Panc1 (cell line): ENCODE measurements around the gene HSP90B1.

Source experiments
- CTCF ChIP-seq: fragments of 450-650 bp; IDR thresholded peaks from 2 replicates; pipeline ENCODE4 v1.5.1; 2017; ENCODE audit warnings: mild to moderate bottlenecking
- POLR2AphosphoS5 ChIP-seq: IDR thresholded peaks from 2 replicates; pipeline ENCODE4 v1.6.1; 2012; ENCODE audit warnings: mild to moderate bottlenecking, low read depth, low read length, moderate library complexity
- SIN3A ChIP-seq: IDR thresholded peaks from 2 replicates; pipeline ENCODE4 v1.6.1; 2012; ENCODE audit warnings: low read depth, mild to moderate bottlenecking, low read length, moderate library complexity, borderline replicate concordance; ENCODE audit not compliant: insufficient read depth
- TCF7L2 ChIP-seq: IDR thresholded peaks from 2 replicates; pipeline ENCODE4 v1.6.1; 2011; ENCODE audit warnings: mild to moderate bottlenecking, low read depth, low read length, inconsistent platforms
- TF ChIP-seq, protein P1 (sequence below), 2 experiments: IDR thresholded peaks; 2 replicates each; pipeline ENCODE4 v1.6.1; 2011 to 2012; ENCODE audit warnings: low read depth in 2 of 2, control low read depth in 1 of 2, low read length in 1 of 2, mild to moderate bottlenecking in 1 of 2, moderate library complexity in 1 of 2; ENCODE audit not compliant: insufficient read depth in 1 of 2

GRCh38 chr12:103887738-103888137 lies 42.5 kb upstream of the HSP90B1 start:
- no peak for TF ChIP-seq CTCF
- no peak for TF ChIP-seq POLR2AphosphoS5
- TF ChIP-seq, protein P1, sequence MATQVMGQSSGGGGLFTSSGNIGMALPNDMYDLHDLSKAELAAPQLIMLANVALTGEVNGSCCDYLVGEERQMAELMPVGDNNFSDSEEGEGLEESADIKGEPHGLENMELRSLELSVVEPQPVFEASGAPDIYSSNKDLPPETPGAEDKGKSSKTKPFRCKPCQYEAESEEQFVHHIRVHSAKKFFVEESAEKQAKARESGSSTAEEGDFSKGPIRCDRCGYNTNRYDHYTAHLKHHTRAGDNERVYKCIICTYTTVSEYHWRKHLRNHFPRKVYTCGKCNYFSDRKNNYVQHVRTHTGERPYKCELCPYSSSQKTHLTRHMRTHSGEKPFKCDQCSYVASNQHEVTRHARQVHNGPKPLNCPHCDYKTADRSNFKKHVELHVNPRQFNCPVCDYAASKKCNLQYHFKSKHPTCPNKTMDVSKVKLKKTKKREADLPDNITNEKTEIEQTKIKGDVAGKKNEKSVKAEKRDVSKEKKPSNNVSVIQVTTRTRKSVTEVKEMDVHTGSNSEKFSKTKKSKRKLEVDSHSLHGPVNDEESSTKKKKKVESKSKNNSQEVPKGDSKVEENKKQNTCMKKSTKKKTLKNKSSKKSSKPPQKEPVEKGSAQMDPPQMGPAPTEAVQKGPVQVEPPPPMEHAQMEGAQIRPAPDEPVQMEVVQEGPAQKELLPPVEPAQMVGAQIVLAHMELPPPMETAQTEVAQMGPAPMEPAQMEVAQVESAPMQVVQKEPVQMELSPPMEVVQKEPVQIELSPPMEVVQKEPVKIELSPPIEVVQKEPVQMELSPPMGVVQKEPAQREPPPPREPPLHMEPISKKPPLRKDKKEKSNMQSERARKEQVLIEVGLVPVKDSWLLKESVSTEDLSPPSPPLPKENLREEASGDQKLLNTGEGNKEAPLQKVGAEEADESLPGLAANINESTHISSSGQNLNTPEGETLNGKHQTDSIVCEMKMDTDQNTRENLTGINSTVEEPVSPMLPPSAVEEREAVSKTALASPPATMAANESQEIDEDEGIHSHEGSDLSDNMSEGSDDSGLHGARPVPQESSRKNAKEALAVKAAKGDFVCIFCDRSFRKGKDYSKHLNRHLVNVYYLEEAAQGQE (IDR thresholded peaks at IDR 0.05; ENCODE audit: insufficient read depth in 1 of 2, low read depth in 2 of 2, low read length in 1 of 2), result no peak
- TF ChIP-seq TCF7L2, result no peak
- no peak for TF ChIP-seq SIN3A
